Panc1 (cell line): Measurements from ENCODE around the gene CNTRL. TPM values are rescaled to one million over a fixed set of nuclear protein-coding genes. Genes with fewer than 3 reads are reported as not detected.

Experiments used
- ATAC-seq: fragments of 200-7000 bp; cut with Tn5 transposase; 2 replicates; pipeline ENCODE4 v1.9.1; 2020; ENCODE audit warnings: mild to moderate bottlenecking, moderate library complexity
- BruUV-seq: library from RNA; stranded (reverse); fragments of 400-500 nt; replicated peaks from 2 replicates; lab custom pipeline; 2021; lab: Mats Ljungman, UMichigan
- CTCF ChIA-PET: fragments of 300-600 bp; sonication (Branson Sonifier 250); formaldehyde crosslinking; loops from one replicate; lab custom pipeline; 2022; ENCODE audit warnings: antibody characterized with exemption; lab: Charles Lee
- POLR2A ChIA-PET: fragments of 300-600 bp; sonication (Branson Sonifier 250); formaldehyde crosslinking; loops from one replicate; lab custom pipeline; 2022; ENCODE audit warnings: antibody characterized with exemption; lab: Charles Lee
- DNase-seq: peaks from one replicate; pipeline ENCODE4 v3.0.0-alpha.2; 2010; ENCODE audit warnings: low read depth, low spot score
- H3K27ac ChIP-seq: 2 replicates; pipeline ENCODE4 v1.5.1; 2011; ENCODE audit warnings: mild to moderate bottlenecking, low read length, inconsistent platforms
- H3K27me3 ChIP-seq: fragments of 200-500 bp; sonication (Bioruptor generic); 2 replicates; pipeline ENCODE4 v1.6.0; 2014; ENCODE audit warnings: low read length, inconsistent platforms; ENCODE audit not compliant: control insufficient read depth, insufficient read depth
- H3K36me3 ChIP-seq: fragments of 200-500 bp; sonication (Bioruptor generic); 2 replicates; pipeline ENCODE4 v1.5.1; 2014; ENCODE audit warnings: inconsistent platforms, mild to moderate bottlenecking, low read length, moderate library complexity; ENCODE audit not compliant: control insufficient read depth, insufficient read depth
- H3K4me1 ChIP-seq: 2 replicates; pipeline ENCODE4 v1.5.1; 2011; ENCODE audit warnings: inconsistent platforms, mild to moderate bottlenecking, low read length, moderate library complexity; ENCODE audit not compliant: control insufficient read depth, insufficient read depth
- H3K4me3 ChIP-seq, 2 experiments: 2 replicates each; pipeline ENCODE4 v1.5.1; 2011 to 2012; ENCODE audit warnings: low read depth in 2 of 2, low read length in 2 of 2, mild to moderate bottlenecking in 2 of 2, inconsistent platforms in 1 of 2, moderate library complexity in 1 of 2
- H3K9me3 ChIP-seq: fragments of 200-500 bp; sonication (Bioruptor generic); 2 replicates; pipeline ENCODE4 v1.5.1; 2014; ENCODE audit warnings: low read depth, mild to moderate bottlenecking, inconsistent platforms, low read length, moderate library complexity; ENCODE audit not compliant: control insufficient read depth, insufficient read depth
- POLR2AphosphoS5 ChIP-seq: IDR thresholded peaks from 2 replicates; pipeline ENCODE4 v1.6.1; 2012; ENCODE audit warnings: mild to moderate bottlenecking, low read depth, low read length, moderate library complexity
- SIN3A ChIP-seq: IDR thresholded peaks from 2 replicates; pipeline ENCODE4 v1.6.1; 2012; ENCODE audit warnings: low read depth, mild to moderate bottlenecking, low read length, moderate library complexity, borderline replicate concordance; ENCODE audit not compliant: insufficient read depth
- TCF7L2 ChIP-seq: IDR thresholded peaks from 2 replicates; pipeline ENCODE4 v1.6.1; 2011; ENCODE audit warnings: mild to moderate bottlenecking, low read depth, low read length, inconsistent platforms
- in situ Hi-C: cut with HindIII; loops from 2 replicates; pipeline ENCODE4 v1.10.0; 2016; ENCODE audit warnings: low sequenced_read_pairs, low pct_unique_long_range_greater_than_20kb
- intact Hi-C: fragments of 100-400 bp; cut with micrococcal nuclease; formaldehyde crosslinking; loops from one replicate; pipeline ENCODE4 v1.10.0; 2022; ENCODE audit not compliant: unreplicated experiment
- total RNA-seq: library from RNA; stranded (reverse); gene quantifications from one replicate; pipeline ENCODE4 v1.2.1, GENCODE V29; 2021; ENCODE audit not compliant: unreplicated experiment
- TF ChIP-seq, protein P1 (sequence below): fragments of 450-650 bp; IDR thresholded peaks from 2 replicates; pipeline ENCODE4 v1.5.1; 2017; ENCODE audit warnings: mild to moderate bottlenecking
- TF ChIP-seq, protein P2 (sequence below), 2 experiments: IDR thresholded peaks; 2 replicates each; pipeline ENCODE4 v1.6.1; 2011 to 2012; ENCODE audit warnings: low read depth in 2 of 2, control low read depth in 1 of 2, low read length in 1 of 2, mild to moderate bottlenecking in 1 of 2, moderate library complexity in 1 of 2; ENCODE audit not compliant: insufficient read depth in 1 of 2

CNTRL gene
- total RNA-seq, 1 experiment from 2014 or later, result 11.5 TPM

DNA sequence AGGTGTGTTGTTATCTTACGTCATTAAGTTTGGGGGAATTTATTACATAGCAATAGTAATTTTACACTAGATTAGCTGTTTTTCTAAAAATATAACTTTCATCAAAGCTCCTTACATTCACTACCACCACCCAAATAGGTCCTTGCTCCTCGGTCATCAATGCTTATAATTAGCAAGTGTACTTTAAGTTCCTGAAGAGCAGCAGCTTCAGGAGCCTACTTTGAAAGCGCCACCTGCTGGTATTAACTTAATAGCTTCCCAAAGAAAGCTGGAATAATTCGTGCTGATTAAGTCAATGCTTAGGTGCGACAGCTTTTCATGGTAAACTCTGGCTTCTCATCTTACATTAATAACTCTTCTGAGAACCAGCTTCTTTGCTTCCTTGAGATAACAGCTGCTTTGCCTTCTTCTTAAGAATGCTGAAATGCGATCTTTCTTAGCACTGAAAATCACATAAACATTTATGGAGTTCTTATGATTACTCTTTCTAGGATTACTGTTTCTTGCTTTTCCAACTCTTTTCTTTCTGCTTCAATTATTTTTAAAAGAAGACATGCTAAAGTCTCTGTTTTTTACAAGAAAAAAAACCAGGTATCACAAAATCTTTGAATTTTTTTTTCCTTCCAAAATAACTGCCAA lies 14.6 kb upstream of the CNTRL start:
- intact Hi-C loops, result no loop called here
- DNase-seq (peak; percentile 33), ATAC-seq (no peak)
- TF ChIP-seq TCF7L2, result no peak
- TF ChIP-seq, protein P1, sequence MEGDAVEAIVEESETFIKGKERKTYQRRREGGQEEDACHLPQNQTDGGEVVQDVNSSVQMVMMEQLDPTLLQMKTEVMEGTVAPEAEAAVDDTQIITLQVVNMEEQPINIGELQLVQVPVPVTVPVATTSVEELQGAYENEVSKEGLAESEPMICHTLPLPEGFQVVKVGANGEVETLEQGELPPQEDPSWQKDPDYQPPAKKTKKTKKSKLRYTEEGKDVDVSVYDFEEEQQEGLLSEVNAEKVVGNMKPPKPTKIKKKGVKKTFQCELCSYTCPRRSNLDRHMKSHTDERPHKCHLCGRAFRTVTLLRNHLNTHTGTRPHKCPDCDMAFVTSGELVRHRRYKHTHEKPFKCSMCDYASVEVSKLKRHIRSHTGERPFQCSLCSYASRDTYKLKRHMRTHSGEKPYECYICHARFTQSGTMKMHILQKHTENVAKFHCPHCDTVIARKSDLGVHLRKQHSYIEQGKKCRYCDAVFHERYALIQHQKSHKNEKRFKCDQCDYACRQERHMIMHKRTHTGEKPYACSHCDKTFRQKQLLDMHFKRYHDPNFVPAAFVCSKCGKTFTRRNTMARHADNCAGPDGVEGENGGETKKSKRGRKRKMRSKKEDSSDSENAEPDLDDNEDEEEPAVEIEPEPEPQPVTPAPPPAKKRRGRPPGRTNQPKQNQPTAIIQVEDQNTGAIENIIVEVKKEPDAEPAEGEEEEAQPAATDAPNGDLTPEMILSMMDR, result peak; percentile 74
- Histone ChIP-seq H3K27ac (no peak overlapping the region), H3K27me3 (no peaks in the 10 kb centered on the region), H3K4me3 (no peak overlapping the region), H3K9me3 (no peaks in the 10 kb centered on the region), H3K4me1 (no peaks in the 10 kb centered on the region), H3K36me3 (no peaks in the 10 kb centered on the region; the same call in 1 of the 2 replicates)
- ChIA-PET CTCF (interaction anchor here (0.6 to 2.4 kb wide), 7 partner anchors 26 to 104 kb away, joined by 3 to 20 read pairs (median 6); no protein-coding TSS in a partner anchor), POLR2A (no interaction called here)
- in situ Hi-C loops, result no loop called here
- BruUV-seq, result no TSS peak

DNA sequence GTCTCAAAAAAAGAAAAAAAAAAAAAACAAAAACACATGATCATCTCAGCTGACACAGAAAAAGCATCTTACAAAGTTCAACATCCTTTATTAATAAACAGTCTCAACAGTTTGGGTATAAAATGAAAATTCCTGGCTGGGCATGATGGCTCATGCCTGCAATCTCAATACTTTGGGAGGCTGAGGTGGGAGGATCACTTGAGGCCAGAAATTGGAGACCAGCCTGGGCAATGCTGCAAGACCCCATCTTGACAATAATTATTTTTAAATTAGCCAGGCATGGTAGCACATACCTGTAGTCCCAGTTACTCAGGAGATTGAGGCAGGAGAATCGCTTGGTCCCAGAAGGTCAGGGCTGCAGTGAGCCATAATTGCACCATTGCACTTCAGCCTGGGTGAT lies 7.9 kb upstream of the CNTRL start:
- no TSS peak for BruUV-seq
- H3K36me3 ChIP-seq, result no peaks in the 10 kb centered on the region
- H3K4me1 ChIP-seq, result no peaks in the 10 kb centered on the region
- intact Hi-C loops (no loop called here), in situ Hi-C loops (no loop called here)
- no peak for DNase-seq
- no peak overlapping the region for H3K27ac ChIP-seq
- no peak for ATAC-seq
- CTCF ChIA-PET, result no interaction called here
- POLR2A ChIA-PET, result no interaction called here
- H3K9me3 ChIP-seq, result no peaks in the 10 kb centered on the region
- H3K4me3 ChIP-seq, result no peak overlapping the region
- no peaks in the 10 kb centered on the region for H3K27me3 ChIP-seq
- TF ChIP-seq, protein P1, result no peak
- TF ChIP-seq SIN3A, result no peak
- TF ChIP-seq, protein P2, sequence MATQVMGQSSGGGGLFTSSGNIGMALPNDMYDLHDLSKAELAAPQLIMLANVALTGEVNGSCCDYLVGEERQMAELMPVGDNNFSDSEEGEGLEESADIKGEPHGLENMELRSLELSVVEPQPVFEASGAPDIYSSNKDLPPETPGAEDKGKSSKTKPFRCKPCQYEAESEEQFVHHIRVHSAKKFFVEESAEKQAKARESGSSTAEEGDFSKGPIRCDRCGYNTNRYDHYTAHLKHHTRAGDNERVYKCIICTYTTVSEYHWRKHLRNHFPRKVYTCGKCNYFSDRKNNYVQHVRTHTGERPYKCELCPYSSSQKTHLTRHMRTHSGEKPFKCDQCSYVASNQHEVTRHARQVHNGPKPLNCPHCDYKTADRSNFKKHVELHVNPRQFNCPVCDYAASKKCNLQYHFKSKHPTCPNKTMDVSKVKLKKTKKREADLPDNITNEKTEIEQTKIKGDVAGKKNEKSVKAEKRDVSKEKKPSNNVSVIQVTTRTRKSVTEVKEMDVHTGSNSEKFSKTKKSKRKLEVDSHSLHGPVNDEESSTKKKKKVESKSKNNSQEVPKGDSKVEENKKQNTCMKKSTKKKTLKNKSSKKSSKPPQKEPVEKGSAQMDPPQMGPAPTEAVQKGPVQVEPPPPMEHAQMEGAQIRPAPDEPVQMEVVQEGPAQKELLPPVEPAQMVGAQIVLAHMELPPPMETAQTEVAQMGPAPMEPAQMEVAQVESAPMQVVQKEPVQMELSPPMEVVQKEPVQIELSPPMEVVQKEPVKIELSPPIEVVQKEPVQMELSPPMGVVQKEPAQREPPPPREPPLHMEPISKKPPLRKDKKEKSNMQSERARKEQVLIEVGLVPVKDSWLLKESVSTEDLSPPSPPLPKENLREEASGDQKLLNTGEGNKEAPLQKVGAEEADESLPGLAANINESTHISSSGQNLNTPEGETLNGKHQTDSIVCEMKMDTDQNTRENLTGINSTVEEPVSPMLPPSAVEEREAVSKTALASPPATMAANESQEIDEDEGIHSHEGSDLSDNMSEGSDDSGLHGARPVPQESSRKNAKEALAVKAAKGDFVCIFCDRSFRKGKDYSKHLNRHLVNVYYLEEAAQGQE (IDR thresholded peaks at IDR 0.05; ENCODE audit: insufficient read depth in 1 of 2, low read depth in 2 of 2, low read length in 1 of 2), result no peak
- no peak for TF ChIP-seq POLR2AphosphoS5
- no peak for TF ChIP-seq TCF7L2
